IPS-15b (cell line): ENCODE measurements around the gene TRAPPC2L.
A peak's percentile ranks its signal among the peaks of the same experiment; 100 is the strongest.

Experiments
- H3K27me3 ChIP-seq: one replicate; pipeline ENCODE4 v1.6.1; 2013; ENCODE audit warnings: low read length; ENCODE audit not compliant: control insufficient read depth, insufficient read depth
- H3K36me3 ChIP-seq: one replicate; pipeline ENCODE4 v1.6.1; 2013; ENCODE audit warnings: low read length; ENCODE audit not compliant: control insufficient read depth, insufficient read depth
- H3K4me1 ChIP-seq: one replicate; pipeline ENCODE4 v1.6.1; 2013; ENCODE audit warnings: mild to moderate bottlenecking, low read length; ENCODE audit not compliant: control insufficient read depth, insufficient read depth
- H3K4me3 ChIP-seq: one replicate; pipeline ENCODE4 v1.5.1; 2013; ENCODE audit warnings: low read depth, low read length
- H3K9ac ChIP-seq: one replicate; pipeline ENCODE4 v1.6.1; 2013; ENCODE audit warnings: low read depth, mild to moderate bottlenecking, low read length
- H3K9me3 ChIP-seq: one replicate; pipeline ENCODE4 v1.6.1; 2013; ENCODE audit warnings: mild to moderate bottlenecking, low read length; ENCODE audit not compliant: control insufficient read depth, insufficient read depth

The TRAPPC2L gene

DNA sequence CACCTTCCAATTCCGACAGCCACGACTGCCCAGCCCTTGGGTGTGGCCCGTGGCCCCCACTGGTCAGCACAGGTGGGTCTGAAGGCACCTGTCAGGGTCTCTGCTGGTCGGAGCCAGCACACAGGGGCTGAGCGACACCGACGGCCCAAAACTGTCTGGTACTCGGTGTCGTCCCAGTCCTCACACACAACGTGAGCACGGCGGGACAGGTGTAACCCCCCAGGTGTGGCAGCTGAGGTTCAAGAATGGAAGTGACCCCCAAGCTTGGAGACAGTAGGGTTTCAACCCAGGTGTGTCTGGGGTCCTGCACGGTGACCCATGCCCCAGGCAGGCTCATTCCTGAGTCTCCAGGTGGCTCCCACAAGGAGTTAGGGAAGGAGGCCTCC lies 1.2 kb upstream of the TRAPPC2L start:
- Histone ChIP-seq H3K27me3 (no peaks in the 10 kb centered on the region), H3K4me3 (peak overlapping the region; percentile 59), H3K36me3 (peaks cover 18% of the 10 kb centered on the region), H3K9me3 (no peaks in the 10 kb centered on the region), H3K4me1 (peaks cover 6% of the 10 kb centered on the region), H3K9ac (no peak overlapping the region)

DNA sequence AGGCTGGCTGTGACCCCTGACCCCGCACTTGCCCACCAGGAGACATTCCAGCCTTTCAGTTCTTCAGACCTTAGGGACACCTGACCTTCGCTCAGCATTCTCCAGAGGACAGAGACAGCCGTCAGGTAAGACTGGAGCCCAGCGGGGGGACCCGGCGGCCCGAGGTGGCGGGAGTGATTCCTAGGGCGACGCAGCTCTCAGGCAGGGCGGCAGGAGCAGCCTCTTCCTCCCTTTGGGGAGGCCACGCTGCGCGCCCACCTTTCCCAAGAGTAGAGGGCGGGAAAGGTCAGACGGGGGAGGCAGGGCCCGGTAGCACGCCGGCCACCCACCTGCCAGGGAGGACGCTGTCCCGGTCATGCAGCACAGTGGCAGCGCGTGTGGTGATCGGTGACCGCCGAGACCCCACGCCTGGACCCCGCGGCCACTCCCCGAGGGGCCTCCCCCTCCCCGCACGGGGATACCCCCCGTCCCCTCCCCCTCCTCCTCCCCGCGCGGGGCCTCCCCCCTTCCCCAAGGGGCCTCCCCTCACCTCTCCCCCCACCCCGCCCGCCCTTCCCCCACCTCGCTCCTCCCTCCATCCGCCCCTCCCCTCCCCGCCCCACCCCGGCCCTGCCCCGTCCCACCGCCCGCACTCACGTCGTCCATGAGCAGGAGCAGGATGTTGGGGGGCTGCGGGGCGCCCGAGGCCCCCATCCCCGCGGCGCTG lies 652 bp upstream of the TRAPPC2L start:
- Histone ChIP-seq H3K4me1 (peaks cover 6% of the 10 kb centered on the region), H3K4me3 (peak overlapping the region; percentile 59), H3K36me3 (peaks cover 21% of the 10 kb centered on the region), H3K9me3 (no peaks in the 10 kb centered on the region), H3K27me3 (no peaks in the 10 kb centered on the region), H3K9ac (no peak overlapping the region)

DNA sequence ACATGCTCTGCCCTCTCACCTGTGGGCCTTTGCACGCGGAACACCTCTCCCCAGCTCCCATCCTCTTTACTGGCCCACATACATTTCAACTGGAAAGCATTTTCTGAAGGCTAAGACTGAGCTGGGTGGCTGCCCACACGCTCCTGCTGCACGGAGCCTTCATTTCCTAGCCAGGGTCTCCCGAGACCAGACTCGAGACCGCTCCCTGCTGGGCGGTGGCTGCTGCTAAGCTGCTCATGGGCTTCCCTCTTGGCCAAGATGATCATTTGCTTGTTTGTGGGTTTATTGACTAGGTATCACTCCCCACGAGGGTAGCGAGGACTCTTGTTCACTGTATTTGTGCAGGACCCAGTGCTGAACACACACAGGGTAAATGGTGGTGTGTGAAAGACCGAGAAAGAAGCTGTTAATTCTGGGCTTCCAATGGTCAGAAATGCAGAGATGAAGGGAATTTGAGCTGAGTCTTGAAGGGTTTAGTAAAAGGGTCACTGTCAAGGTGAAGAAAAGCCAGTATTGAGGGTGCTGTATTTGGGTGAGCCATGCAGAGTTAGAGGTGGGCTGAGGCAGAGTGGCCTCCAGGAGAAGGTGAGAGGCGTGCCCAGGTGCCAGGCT lies 907 bp downstream of the TRAPPC2L start:
- Histone ChIP-seq H3K27me3 (no peaks in the 10 kb centered on the region), H3K9ac (peak overlapping the region; percentile 81), H3K36me3 (peaks cover 28% of the 10 kb centered on the region), H3K4me3 (peak overlapping the region; percentile 94), H3K4me1 (peaks cover 6% of the 10 kb centered on the region), H3K9me3 (no peaks in the 10 kb centered on the region)

DNA sequence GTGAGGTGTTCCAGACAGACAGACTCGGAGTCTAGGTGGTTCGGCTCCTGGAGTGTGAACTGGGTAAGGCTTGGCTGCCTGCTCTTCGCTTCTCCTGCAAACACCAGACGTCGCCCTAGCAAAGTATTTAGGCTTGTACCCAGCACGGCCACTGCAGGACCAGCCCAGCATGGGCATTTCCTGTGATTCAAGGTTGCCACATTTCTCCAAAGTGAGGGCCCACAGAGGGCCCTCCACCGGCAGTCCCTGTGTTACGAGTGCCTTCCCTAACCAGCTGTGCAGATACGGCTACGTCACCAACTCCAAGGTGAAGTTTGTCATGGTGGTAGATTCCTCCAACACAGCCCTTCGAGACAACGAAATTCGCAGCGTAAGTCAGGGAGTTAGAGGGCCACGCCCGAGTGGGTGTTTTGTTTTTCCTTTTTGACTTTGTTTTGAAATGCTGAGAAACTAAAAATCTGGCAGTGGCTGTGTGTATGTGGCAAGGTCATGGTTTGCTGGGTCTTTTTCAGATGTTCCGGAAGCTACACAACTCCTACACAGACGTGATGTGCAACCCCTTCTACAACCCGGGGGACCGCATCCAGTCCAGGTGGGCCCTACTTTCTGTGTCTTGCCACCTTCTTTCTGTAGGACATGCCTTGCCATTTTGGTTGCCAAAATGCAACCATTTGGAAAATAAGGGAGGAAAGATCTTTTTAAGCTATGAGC lies 2.6 kb downstream of the TRAPPC2L start:
- Histone ChIP-seq H3K36me3 (peaks cover 26% of the 10 kb centered on the region), H3K9ac (no peak overlapping the region), H3K27me3 (no peaks in the 10 kb centered on the region), H3K4me1 (peaks cover 6% of the 10 kb centered on the region), H3K4me3 (no peak overlapping the region), H3K9me3 (no peaks in the 10 kb centered on the region)

DNA sequence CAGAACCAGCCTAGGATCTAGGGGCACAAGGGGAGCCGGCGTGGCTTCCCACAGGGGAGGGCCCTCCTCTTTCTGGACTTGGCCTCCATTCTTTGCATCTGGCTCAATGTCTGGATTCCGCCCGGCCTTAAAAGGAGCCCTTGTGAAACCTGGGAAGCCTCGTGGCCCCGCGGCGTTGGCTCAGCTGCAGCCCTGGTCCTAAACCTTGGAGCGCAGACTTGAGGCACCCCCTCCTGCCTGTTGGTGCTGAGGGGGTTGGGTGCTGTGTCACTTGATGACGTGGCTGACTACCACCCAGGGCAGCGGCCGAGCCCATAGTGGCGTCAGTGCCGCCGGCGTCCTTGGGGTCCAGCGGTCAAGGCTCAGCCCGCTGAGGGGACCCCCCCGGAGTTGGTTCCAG lies 4.4 kb downstream of the TRAPPC2L start:
- H3K9me3 ChIP-seq = no peaks in the 10 kb centered on the region
- no peak overlapping the region for H3K4me3 ChIP-seq
- no peak overlapping the region for H3K9ac ChIP-seq
- peaks cover 26% of the 10 kb centered on the region for H3K36me3 ChIP-seq
- H3K4me1 ChIP-seq = peaks cover 3% of the 10 kb centered on the region
- no peaks in the 10 kb centered on the region for H3K27me3 ChIP-seq

DNA sequence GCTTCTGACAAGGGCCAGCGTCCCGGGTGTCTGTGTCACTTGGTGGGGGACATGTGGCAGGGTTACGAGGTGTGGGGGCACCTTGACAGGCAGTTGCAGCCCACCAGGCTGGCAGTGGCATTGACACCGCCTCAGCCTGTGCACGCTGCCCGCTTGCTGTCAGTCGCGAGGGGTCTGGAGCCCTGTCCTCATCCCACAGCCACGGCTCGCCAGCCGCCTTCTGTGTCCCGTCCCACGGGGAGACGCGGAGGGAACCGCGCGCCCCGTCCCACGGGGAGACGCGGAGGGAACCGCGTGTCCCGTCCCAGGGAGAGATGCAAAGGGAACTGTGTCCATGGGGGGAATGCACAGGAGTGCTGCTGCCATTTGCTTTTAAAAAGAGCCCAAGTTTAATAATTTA lies 6.0 kb downstream of the TRAPPC2L start:
- H3K4me1 ChIP-seq = peaks cover 1% of the 10 kb centered on the region
- H3K9ac ChIP-seq = no peak overlapping the region
- peaks cover 26% of the 10 kb centered on the region for H3K36me3 ChIP-seq
- H3K27me3 ChIP-seq = no peaks in the 10 kb centered on the region
- no peak overlapping the region for H3K4me3 ChIP-seq
- H3K9me3 ChIP-seq = no peaks in the 10 kb centered on the region

DNA sequence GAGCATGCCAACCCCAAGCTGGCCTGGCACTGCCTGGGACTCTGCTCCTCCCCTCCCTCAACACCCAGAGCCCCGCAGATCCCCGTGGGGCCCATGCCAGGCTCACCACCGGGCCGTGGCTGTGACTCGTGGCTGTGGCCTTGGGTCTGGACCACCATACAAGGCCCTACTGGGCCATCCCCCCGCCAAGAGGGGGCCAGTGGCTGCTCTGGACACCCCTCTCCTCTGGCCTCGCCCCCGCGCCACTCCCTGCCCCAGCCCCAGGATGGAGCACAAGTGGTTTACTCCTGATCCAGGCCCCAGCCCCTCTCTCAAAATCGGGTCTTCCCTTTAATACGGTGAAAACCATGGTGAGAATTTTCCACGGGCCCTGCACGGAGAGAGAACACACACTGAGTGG lies 6.5 kb downstream of the TRAPPC2L start:
- no peaks in the 10 kb centered on the region for H3K27me3 ChIP-seq
- H3K9me3 ChIP-seq = no peaks in the 10 kb centered on the region
- H3K9ac ChIP-seq = no peak overlapping the region
- no peaks in the 10 kb centered on the region for H3K4me1 ChIP-seq
- no peak overlapping the region for H3K4me3 ChIP-seq
- peaks cover 26% of the 10 kb centered on the region for H3K36me3 ChIP-seq

DNA sequence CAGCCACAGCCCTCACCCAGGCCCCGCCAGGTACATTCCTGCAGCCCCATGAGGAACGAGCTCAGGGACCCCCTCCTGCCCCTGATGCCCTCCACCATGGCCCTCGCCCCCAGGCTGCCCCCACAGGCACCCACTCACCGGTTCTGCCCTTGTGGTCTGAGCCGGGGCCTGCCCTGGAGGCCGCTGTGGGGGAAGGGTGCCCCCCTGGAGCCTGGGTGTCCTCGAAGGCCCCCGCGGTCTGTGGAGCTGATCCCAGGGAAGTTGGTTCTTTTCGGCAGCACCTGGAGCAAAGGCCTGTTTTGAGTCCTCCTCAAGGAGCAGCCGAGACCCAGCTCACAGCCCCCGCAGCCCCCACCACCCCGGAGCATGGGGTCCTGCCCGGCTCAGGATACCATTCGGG lies 7.2 kb downstream of the TRAPPC2L start:
- no peaks in the 10 kb centered on the region for H3K9me3 ChIP-seq
- H3K36me3 ChIP-seq = peaks cover 26% of the 10 kb centered on the region
- H3K4me3 ChIP-seq = no peak overlapping the region
- no peak overlapping the region for H3K9ac ChIP-seq
- no peaks in the 10 kb centered on the region for H3K4me1 ChIP-seq
- no peaks in the 10 kb centered on the region for H3K27me3 ChIP-seq

DNA sequence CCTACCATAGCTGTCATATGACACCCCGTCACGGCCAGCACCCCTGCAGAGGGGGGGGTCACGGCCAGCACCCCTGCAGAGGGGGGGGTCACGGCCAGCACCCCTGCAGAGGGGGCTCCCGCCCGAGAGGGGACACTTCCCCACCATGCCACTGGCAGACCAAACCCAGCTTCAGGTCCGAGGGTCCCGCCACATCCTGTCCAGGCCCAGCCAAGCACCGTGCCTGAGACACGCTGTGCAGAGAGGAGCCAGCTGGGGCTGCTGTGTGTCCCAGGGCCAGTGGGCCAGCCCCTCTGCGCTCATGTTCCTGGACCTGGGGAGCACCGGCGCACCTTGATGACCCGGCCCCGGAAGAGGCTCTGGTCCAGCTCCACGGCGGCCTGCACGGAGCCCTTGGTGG lies 7.6 kb downstream of the TRAPPC2L start:
- no peaks in the 10 kb centered on the region for H3K4me1 ChIP-seq
- H3K9ac ChIP-seq = no peak overlapping the region
- no peaks in the 10 kb centered on the region for H3K27me3 ChIP-seq
- no peaks in the 10 kb centered on the region for H3K9me3 ChIP-seq
- H3K4me3 ChIP-seq = no peak overlapping the region
- peaks cover 21% of the 10 kb centered on the region for H3K36me3 ChIP-seq

DNA sequence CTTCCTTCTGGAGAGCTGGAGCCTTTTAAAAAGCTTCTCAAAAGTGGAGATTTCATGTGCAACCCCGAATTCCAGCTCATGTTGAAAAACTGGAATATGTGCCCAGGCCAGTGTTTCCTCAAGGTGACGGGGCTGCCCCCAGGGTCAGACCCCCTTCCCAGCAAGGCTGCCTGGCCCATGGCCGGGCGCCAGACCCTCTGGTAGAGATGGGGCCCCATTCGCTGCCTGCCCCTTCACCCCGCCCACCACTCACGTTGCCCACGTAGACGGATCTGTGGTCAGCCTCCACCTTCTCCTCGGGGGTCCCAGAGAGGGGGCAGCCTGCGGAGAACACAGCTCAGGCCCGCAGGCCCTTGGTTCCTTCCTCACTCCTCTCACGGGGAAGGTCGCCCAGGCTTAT lies 8.4 kb downstream of the TRAPPC2L start:
- no peaks in the 10 kb centered on the region for H3K9me3 ChIP-seq
- no peak overlapping the region for H3K4me3 ChIP-seq
- no peak overlapping the region for H3K9ac ChIP-seq
- H3K27me3 ChIP-seq = no peaks in the 10 kb centered on the region
- no peaks in the 10 kb centered on the region for H3K4me1 ChIP-seq
- peaks cover 13% of the 10 kb centered on the region for H3K36me3 ChIP-seq

DNA sequence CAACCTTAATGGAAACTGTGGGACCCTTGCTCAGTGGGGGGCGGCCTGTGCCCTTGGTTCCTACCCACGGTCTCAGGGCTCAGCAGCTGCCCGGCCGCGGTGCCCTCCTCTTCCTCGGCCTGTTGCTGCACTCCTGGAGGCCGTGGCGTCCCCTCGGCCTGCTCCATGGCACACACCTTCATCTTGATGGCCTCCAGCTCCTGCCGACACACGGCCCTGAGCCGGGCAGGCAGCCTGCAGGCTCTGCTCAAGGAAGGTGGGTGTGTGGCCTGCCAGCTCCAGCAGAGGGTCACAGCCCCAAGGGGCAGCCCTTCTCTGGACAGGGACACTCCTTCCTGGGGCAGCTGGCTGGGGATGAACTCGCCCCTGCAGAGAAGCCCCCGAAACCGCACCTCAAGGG lies 8.8 kb downstream of the TRAPPC2L start:
- H3K4me3 ChIP-seq = no peak overlapping the region
- no peak overlapping the region for H3K9ac ChIP-seq
- H3K27me3 ChIP-seq = no peaks in the 10 kb centered on the region
- no peaks in the 10 kb centered on the region for H3K4me1 ChIP-seq
- H3K9me3 ChIP-seq = no peaks in the 10 kb centered on the region
- H3K36me3 ChIP-seq = peaks cover 10% of the 10 kb centered on the region
